Glutamatergic neuron (in vitro differentiated cells): ENCODE results near the gene GIGYF1. TPM values are rescaled to one million over a fixed set of nuclear protein-coding genes. Genes with fewer than 3 reads are reported as not detected.

Source experiments
- DNase-seq: peaks from one replicate; pipeline ENCODE4 v3.0.0; 2022
- H3K27ac Mint-ChIP-seq: one replicate; pipeline ENCODE4 v1.8.0; 2020; ENCODE audit warnings: mild to moderate bottlenecking, mixed read lengths, inconsistent platforms; ENCODE audit not compliant: unreplicated experiment
- H3K27me3 Mint-ChIP-seq: one replicate; pipeline ENCODE4 v1.8.0; 2020; ENCODE audit warnings: mild to moderate bottlenecking, moderate library complexity, mixed read lengths, inconsistent platforms; ENCODE audit not compliant: unreplicated experiment
- H3K36me3 Mint-ChIP-seq: one replicate; pipeline ENCODE4 v1.8.0; 2020; ENCODE audit warnings: mild to moderate bottlenecking, mixed read lengths, inconsistent platforms; ENCODE audit not compliant: unreplicated experiment
- H3K4me1 Mint-ChIP-seq: one replicate; pipeline ENCODE4 v1.8.0; 2020; ENCODE audit warnings: mild to moderate bottlenecking, low read depth, mixed read lengths, inconsistent platforms; ENCODE audit not compliant: unreplicated experiment
- H3K4me3 Mint-ChIP-seq: one replicate; pipeline ENCODE4 v1.8.0; 2020; ENCODE audit warnings: mild to moderate bottlenecking, mixed read lengths, inconsistent platforms; ENCODE audit not compliant: unreplicated experiment
- H3K9me3 Mint-ChIP-seq: one replicate; pipeline ENCODE4 v1.8.0; 2020; ENCODE audit warnings: mild to moderate bottlenecking, moderate library complexity, mixed read lengths, inconsistent platforms; ENCODE audit not compliant: unreplicated experiment
- total RNA-seq: library from RNA; stranded (reverse); fragmentation: NEBNext Ultra II Directional; extraction: Animal tissue kit (Norgen Biotek cat#: 25700); gene quantifications from one replicate; pipeline ENCODE4 v1.2.1, GENCODE V29; 2021; ENCODE audit not compliant: unreplicated experiment
- TF ChIP-seq, protein P1 (sequence below): fragments of 200-600 bp; sonication (generic); IDR thresholded peaks from one replicate; pipeline ENCODE4 v1.5.0; 2021; ENCODE audit not compliant: partially characterized antibody, unreplicated experiment

GIGYF1 gene
- total RNA-seq, 1 donor from 2014 or later: 79.6 TPM

DNA sequence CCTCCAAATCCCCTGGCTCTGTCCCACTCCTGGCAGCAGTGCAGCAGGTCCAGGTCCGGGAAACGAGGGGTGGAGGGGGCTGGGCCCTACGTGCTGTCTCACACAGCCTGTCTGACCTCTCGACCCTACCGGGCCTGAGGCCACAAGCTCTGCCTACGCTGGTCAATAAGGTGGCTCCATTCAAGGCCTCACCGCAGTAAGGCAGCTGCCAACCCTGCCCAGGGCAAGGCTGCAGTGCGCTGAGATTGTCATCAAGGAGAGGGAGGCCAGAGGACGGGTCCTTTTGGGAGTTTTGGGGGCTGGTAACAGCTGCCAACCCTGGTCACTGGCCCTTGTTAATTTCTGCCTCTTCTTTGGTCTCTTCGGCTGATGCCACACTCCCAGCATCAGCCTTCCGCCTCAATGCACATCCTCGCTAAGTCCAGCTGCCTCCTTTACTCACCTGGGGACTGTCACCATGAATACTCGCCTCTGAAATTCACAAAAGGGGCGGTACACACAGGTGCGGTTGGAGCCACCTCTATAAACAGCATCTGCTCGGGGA lies 29.8 kb upstream of the GIGYF1 start:
- no peak for DNase-seq
- Mint-ChIP-seq H3K4me1 (peaks cover 5% of the 10 kb centered on the region), H3K27ac (no peak overlapping the region), H3K4me3 (no peak overlapping the region), H3K36me3 (peaks cover 2% of the 10 kb centered on the region), H3K9me3 (peaks cover 4% of the 10 kb centered on the region), H3K27me3 (peaks cover 14% of the 10 kb centered on the region)
- TF ChIP-seq, protein P1, sequence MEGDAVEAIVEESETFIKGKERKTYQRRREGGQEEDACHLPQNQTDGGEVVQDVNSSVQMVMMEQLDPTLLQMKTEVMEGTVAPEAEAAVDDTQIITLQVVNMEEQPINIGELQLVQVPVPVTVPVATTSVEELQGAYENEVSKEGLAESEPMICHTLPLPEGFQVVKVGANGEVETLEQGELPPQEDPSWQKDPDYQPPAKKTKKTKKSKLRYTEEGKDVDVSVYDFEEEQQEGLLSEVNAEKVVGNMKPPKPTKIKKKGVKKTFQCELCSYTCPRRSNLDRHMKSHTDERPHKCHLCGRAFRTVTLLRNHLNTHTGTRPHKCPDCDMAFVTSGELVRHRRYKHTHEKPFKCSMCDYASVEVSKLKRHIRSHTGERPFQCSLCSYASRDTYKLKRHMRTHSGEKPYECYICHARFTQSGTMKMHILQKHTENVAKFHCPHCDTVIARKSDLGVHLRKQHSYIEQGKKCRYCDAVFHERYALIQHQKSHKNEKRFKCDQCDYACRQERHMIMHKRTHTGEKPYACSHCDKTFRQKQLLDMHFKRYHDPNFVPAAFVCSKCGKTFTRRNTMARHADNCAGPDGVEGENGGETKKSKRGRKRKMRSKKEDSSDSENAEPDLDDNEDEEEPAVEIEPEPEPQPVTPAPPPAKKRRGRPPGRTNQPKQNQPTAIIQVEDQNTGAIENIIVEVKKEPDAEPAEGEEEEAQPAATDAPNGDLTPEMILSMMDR: no peak

DNA sequence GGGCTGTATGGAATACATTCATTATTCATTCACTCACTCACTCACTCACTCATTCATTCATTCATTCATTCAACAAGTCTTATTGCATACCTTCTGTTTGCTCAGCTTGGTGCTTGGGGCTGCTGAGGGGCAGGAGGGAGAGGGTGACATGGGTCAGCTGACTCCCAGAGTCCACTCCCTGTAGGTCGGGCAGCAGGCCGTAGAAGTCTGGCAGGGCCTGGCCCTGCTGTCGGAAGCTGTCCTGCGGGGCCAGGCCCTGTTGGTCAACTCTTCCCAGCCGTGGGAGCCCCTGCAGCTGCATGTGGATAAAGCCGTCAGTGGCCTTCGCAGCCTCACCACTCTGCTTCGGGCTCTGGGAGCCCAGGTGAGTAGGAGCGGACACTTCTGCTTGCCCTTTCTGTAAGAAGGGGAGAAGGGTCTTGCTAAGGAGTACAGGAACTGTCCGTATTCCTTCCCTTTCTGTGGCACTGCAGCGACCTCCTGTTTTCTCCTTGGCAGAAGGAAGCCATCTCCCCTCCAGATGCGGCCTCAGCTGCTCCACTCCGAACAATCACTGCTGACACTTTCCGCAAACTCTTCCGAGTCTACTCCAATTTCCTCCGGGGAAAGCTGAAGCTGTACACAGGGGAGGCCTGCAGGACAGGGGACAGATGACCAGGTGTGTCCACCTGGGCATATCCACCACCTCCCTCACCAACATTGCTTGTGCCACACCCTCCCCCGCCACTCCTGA lies 28.6 kb upstream of the GIGYF1 start:
- peaks cover 4% of the 10 kb centered on the region for H3K9me3 Mint-ChIP-seq
- no peak overlapping the region for H3K27ac Mint-ChIP-seq
- H3K4me1 Mint-ChIP-seq: peaks cover 5% of the 10 kb centered on the region
- TF ChIP-seq, protein P1: no peak
- peaks cover 11% of the 10 kb centered on the region for H3K36me3 Mint-ChIP-seq
- DNase-seq: no peak
- H3K4me3 Mint-ChIP-seq: no peak overlapping the region
- H3K27me3 Mint-ChIP-seq: peaks cover 13% of the 10 kb centered on the region

DNA sequence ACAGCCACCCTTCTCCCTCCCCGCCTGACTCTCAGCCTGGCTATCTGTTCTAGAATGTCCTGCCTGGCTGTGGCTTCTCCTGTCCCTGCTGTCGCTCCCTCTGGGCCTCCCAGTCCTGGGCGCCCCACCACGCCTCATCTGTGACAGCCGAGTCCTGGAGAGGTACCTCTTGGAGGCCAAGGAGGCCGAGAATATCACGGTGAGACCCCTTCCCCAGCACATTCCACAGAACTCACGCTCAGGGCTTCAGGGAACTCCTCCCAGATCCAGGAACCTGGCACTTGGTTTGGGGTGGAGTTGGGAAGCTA lies 27.4 kb upstream of the GIGYF1 start:
- Mint-ChIP-seq H3K36me3 (peaks cover 11% of the 10 kb centered on the region), H3K4me3 (peak overlapping the region; percentile 68), H3K4me1 (peaks cover 5% of the 10 kb centered on the region), H3K27me3 (peaks cover 13% of the 10 kb centered on the region), H3K9me3 (peaks cover 5% of the 10 kb centered on the region), H3K27ac (no peak overlapping the region)
- DNase-seq: no peak
- TF ChIP-seq, protein P1: no peak

DNA sequence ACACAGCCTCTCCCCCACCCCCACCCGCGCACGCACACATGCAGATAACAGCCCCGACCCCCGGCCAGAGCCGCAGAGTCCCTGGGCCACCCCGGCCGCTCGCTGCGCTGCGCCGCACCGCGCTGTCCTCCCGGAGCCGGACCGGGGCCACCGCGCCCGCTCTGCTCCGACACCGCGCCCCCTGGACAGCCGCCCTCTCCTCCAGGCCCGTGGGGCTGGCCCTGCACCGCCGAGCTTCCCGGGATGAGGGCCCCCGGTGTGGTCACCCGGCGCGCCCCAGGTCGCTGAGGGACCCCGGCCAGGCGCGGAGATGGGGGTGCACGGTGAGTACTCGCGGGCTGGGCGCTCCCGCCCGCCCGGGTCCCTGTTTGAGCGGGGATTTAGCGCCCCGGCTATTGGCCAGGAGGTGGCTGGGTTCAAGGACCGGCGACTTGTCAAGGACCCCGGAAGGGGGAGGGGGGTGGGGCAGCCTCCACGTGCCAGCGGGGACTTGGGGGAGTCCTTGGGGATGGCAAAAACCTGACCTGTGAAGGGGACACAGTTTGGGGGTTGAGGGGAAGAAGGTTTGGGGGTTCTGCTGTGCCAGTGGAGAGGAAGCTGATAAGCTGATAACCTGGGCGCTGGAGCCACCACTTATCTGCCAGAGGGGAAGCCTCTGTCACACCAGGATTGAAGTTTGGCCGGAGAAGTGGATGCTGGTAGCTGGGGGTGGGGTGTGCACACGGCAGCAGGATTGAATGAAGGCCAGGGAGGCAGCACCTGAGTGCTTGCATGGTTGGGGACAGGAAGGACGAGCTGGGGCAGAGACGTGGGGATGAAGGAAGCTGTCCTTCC lies 26.8 kb upstream of the GIGYF1 start:
- no peak overlapping the region for H3K27ac Mint-ChIP-seq
- H3K4me1 Mint-ChIP-seq: peaks cover 5% of the 10 kb centered on the region
- DNase-seq: peak; percentile 37
- peaks cover 13% of the 10 kb centered on the region for H3K27me3 Mint-ChIP-seq
- H3K36me3 Mint-ChIP-seq: peaks cover 11% of the 10 kb centered on the region
- H3K4me3 Mint-ChIP-seq: peak overlapping the region; percentile 68
- peaks cover 5% of the 10 kb centered on the region for H3K9me3 Mint-ChIP-seq
- TF ChIP-seq, protein P1: no peak
